ENCODE measurements around the gene VNN1. TPM values are rescaled to one million over a fixed set of nuclear protein-coding genes. Genes with fewer than 3 reads are reported as not detected.
A peak's percentile ranks its signal among the peaks of the same experiment; 100 is the strongest.
"Not testable (repeated sequence)": the region's sequence is repeated elsewhere in the genome, so short reads cannot be mapped to it uniquely, and the experiment has no call there.

The VNN1 gene
- total RNA-seq, 4 donors from 2014 or later, result 0.84 to 1.5 (median 1.4) TPM; not detected in 1

DNA sequence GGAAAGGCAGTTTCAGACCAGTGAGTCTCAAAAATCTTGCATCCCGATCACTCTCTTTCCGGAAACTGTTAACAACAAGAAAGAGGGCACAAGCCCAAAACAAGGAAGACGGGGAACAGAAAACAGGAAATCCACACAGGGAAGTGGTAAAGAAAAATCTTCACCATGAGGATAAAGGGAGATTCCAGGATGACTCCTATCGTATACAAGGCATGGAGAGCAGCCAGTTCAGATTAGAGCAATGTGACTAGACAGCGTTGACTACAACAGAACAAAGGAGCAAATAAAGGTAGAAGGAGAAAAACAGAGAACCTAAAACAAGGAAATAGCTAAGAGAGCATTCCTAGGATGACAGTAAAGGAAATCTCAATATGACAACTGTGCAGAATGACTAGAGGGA is 26.5 kb downstream of the VNN1 start:
- no peaks in the 10 kb centered on the region for H3K36me3 ChIP-seq
- H3K4me1 ChIP-seq, result no peaks in the 10 kb centered on the region
- H3K27ac ChIP-seq, result no peak overlapping the region
- 59 to 74% methylated on average over 5 of the region's 5 CpGs for WGBS, 2 donors
- DNase-seq (ENCODE audit: low spot score in 2 of 2), result no peak
- H3K9me3 ChIP-seq, result peaks cover 0 to 3% (median 0%) of the 10 kb centered on the region in 4 donors
- no peaks in the 10 kb centered on the region for H3K27me3 ChIP-seq
- no peak overlapping the region for H3K4me3 ChIP-seq
- TF ChIP-seq EP300 (IDR thresholded peaks at IDR 0.05) (peak in 1 of 2 donors; percentile 32), CTCF (IDR thresholded peaks at IDR 0.05) (no peak)

- H3K27me3 ChIP-seq, result no peaks in the 10 kb centered on the region
- TF ChIP-seq EP300 (IDR thresholded peaks at IDR 0.05) (no peak), CTCF (IDR thresholded peaks at IDR 0.05) (no peak), POLR2A (IDR thresholded peaks at IDR 0.05) (no peak)
- peaks cover 0 to 3% (median 0%) of the 10 kb centered on the region in 4 donors for H3K9me3 ChIP-seq
- H3K4me3 ChIP-seq, result no peak overlapping the region
- no peak overlapping the region for H3K27ac ChIP-seq
- no peaks in the 10 kb centered on the region for H3K4me1 ChIP-seq
- no peak for DNase-seq (ENCODE audit: low spot score in 2 of 2)
- 73 to 93% methylated on average over 3 of the region's 3 CpGs for WGBS, 2 donors
- no peaks in the 10 kb centered on the region for H3K36me3 ChIP-seq
Observed at GRCh38 chr6:132686531-132686930, 27.3 kb downstream of the VNN1 start.

GRCh38 chr6:132685009-132685408 is 28.8 kb downstream of the VNN1 start:
- Histone ChIP-seq H3K36me3 (no peaks in the 10 kb centered on the region), H3K27ac (no peak overlapping the region), H3K4me1 (no peaks in the 10 kb centered on the region), H3K27me3 (no peaks in the 10 kb centered on the region), H3K9me3 (peaks cover 0 to 3% (median 0%) of the 10 kb centered on the region in 4 donors), H3K4me3 (no peak overlapping the region)
- no peak for TF ChIP-seq EP300 (IDR thresholded peaks at IDR 0.05)
- no peak for TF ChIP-seq CTCF (IDR thresholded peaks at IDR 0.05)
- TF ChIP-seq POLR2A (IDR thresholded peaks at IDR 0.05), result no peak
- no peak for DNase-seq (ENCODE audit: low spot score in 2 of 2)
- 64 to 67% methylated on average over 3 of the region's 3 CpGs for WGBS, 2 donors

DNA sequence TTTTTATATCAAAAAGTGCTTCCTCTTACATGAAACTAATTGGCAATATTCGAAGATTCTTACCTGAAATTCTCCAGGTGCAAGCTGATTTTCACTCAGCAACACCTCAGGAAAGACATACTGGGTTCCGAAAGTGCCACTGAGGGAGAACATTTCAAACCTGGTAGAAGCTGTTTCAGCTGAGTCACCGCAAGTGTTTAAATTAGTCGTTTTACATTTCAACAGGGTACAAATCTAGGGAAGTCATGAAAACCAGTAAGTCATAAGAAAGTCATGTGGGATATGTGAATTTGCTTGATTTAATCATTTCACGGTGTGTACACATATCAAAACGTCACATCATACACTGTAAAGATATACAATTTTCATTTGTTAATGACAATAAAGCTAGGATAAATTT is 29.6 kb downstream of the VNN1 start:
- H3K9me3 ChIP-seq, result peaks cover 0 to 3% (median 0%) of the 10 kb centered on the region in 4 donors
- no peak for DNase-seq (ENCODE audit: low spot score in 2 of 2)
- no peak overlapping the region for H3K27ac ChIP-seq
- H3K4me3 ChIP-seq, result no peak overlapping the region
- no peaks in the 10 kb centered on the region for H3K27me3 ChIP-seq
- 87 to 89% methylated on average over 6 of the region's 6 CpGs for WGBS, 2 donors
- no peak for TF ChIP-seq CTCF (IDR thresholded peaks at IDR 0.05)
- TF ChIP-seq POLR2A (IDR thresholded peaks at IDR 0.05), result no peak
- no peak for TF ChIP-seq EP300 (IDR thresholded peaks at IDR 0.05)
- H3K4me1 ChIP-seq, result no peaks in the 10 kb centered on the region
- no peaks in the 10 kb centered on the region for H3K36me3 ChIP-seq

GRCh38 chr6:132683543-132683942 is 30.3 kb downstream of the VNN1 start:
- Histone ChIP-seq H3K4me3 (no peak overlapping the region), H3K4me1 (no peaks in the 10 kb centered on the region), H3K27me3 (no peaks in the 10 kb centered on the region), H3K9me3 (peaks cover 0 to 3% (median 0%) of the 10 kb centered on the region in 4 donors), H3K36me3 (no peaks in the 10 kb centered on the region), H3K27ac (no peak overlapping the region)
- TF ChIP-seq CTCF (IDR thresholded peaks at IDR 0.05), result no peak
- TF ChIP-seq EP300 (IDR thresholded peaks at IDR 0.05), result no peak
- no peak for TF ChIP-seq POLR2A (IDR thresholded peaks at IDR 0.05)
- no peak for DNase-seq (ENCODE audit: low spot score in 2 of 2)
- WGBS, 2 donors, result 66 to 73% methylated on average over 6 of the region's 6 CpGs

- not testable (repeated sequence) for H3K9me3 ChIP-seq; H3K36me3 ChIP-seq; H3K27me3 ChIP-seq; H3K4me1 ChIP-seq; DNase-seq (ENCODE audit: low spot score in 2 of 2); H3K27ac ChIP-seq; H3K4me3 ChIP-seq
Observed at GRCh38 chr6:132679094-132679493, 34.8 kb downstream of the VNN1 start.
